AG04449 (cell line): ENCODE measurements around the gene AFF3.

Source experiments
- CTCF ChIA-PET: fragments of 350-600 bp; formaldehyde crosslinking; extraction: SDS; loops from one replicate; lab custom pipeline; 2021; ENCODE audit warnings: antibody characterized with exemption; lab: Yijun Ruan, JAX
- POLR2A ChIA-PET: fragments of 400-600, 350-600 bp; formaldehyde crosslinking; extraction: SDS; loops from one replicate; lab custom pipeline; 2020; ENCODE audit warnings: antibody characterized with exemption, inconsistent platforms; lab: Yijun Ruan, JAX
- DNase-seq: peaks from one replicate; pipeline ENCODE4 v3.0.0-alpha.2; 2010; ENCODE audit warnings: low read depth, low spot score
- H3K4me3 ChIP-seq: 2 replicates; pipeline ENCODE4 v1.5.1; 2011; ENCODE audit warnings: low read depth, mild to moderate bottlenecking, control low read depth, low read length
- CTCF ChIP-seq: IDR thresholded peaks from one replicate; pipeline ENCODE4 v1.5.1; 2011; ENCODE audit warnings: mild to moderate bottlenecking, moderate library complexity, low read length, control low read depth, inconsistent platforms; ENCODE audit not compliant: insufficient read depth; ENCODE audit errors: missing control alignments

AFF3 gene

GRCh38 chr2:99988599-99988998 lies 153.8 kb downstream of the AFF3 start:
- no peak for TF ChIP-seq CTCF
- H3K4me3 ChIP-seq = no peak overlapping the region
- no peak for DNase-seq
- CTCF ChIA-PET = interaction anchor here (1.6 to 1.8 kb wide), 2 partner anchors 9 to 170 kb away, joined by 4 to 5 read pairs; no protein-coding TSS in a partner anchor
- POLR2A ChIA-PET = no interaction called here

- ChIA-PET CTCF (interaction anchor here (0.7 to 1.8 kb wide), 3 partner anchors 10 to 14 kb away, joined by 3 to 7 read pairs (median 5); no protein-coding TSS in a partner anchor), POLR2A (no interaction called here)
- TF ChIP-seq CTCF = no peak
- no peak for DNase-seq
- H3K4me3 ChIP-seq = no peak overlapping the region
These were observed 155.2 kb downstream of the AFF3 start for GRCh38 chr2:99987160-99987559.

GRCh38 chr2:99984799-99985515 lies 157.4 kb downstream of the AFF3 start:
- no peak for DNase-seq
- POLR2A ChIA-PET = no interaction called here
- CTCF ChIA-PET = interaction anchor here (1.2 to 2.3 kb wide), 3 partner anchors 11 to 276 kb away, joined by 3 to 7 read pairs (median 4); no protein-coding TSS in a partner anchor
- H3K4me3 ChIP-seq = no peak overlapping the region
- no peak for TF ChIP-seq CTCF

- TF ChIP-seq CTCF = no peak
- ChIA-PET POLR2A (no interaction called here), CTCF (no interaction called here)
- no peak overlapping the region for H3K4me3 ChIP-seq
- DNase-seq = no peak
These were observed 159.6 kb downstream of the AFF3 start for GRCh38 chr2:99982744-99983143.

- DNase-seq = no peak
- TF ChIP-seq CTCF = no peak
- CTCF ChIA-PET = no interaction called here
- H3K4me3 ChIP-seq = no peak overlapping the region
- POLR2A ChIA-PET = no interaction called here
These were observed 160.6 kb downstream of the AFF3 start for GRCh38 chr2:99981840-99982239.

GRCh38 chr2:99980176-99980575 lies 162.2 kb downstream of the AFF3 start:
- no peak for TF ChIP-seq CTCF

More at GRCh38 chr2:99980176-99980575, 162.2 kb downstream of the AFF3 start:
- H3K4me3 ChIP-seq = no peak overlapping the region
- ChIA-PET POLR2A (no interaction called here), CTCF (no interaction called here)
- DNase-seq = no peak
